IPS-15b (cell line): ENCODE data around the gene LRSAM1.

Experiments used
- H3K27me3 ChIP-seq: one replicate; pipeline ENCODE4 v1.6.1; 2013; ENCODE audit warnings: low read length; ENCODE audit not compliant: control insufficient read depth, insufficient read depth
- H3K36me3 ChIP-seq: one replicate; pipeline ENCODE4 v1.6.1; 2013; ENCODE audit warnings: low read length; ENCODE audit not compliant: control insufficient read depth, insufficient read depth
- H3K4me1 ChIP-seq: one replicate; pipeline ENCODE4 v1.6.1; 2013; ENCODE audit warnings: mild to moderate bottlenecking, low read length; ENCODE audit not compliant: control insufficient read depth, insufficient read depth
- H3K4me3 ChIP-seq: one replicate; pipeline ENCODE4 v1.5.1; 2013; ENCODE audit warnings: low read depth, low read length
- H3K9ac ChIP-seq: one replicate; pipeline ENCODE4 v1.6.1; 2013; ENCODE audit warnings: low read depth, mild to moderate bottlenecking, low read length
- H3K9me3 ChIP-seq: one replicate; pipeline ENCODE4 v1.6.1; 2013; ENCODE audit warnings: mild to moderate bottlenecking, low read length; ENCODE audit not compliant: control insufficient read depth, insufficient read depth

The LRSAM1 gene

GRCh38 chr9:127545196-127546124 lies 94.2 kb downstream of the LRSAM1 start:
- H3K4me1 ChIP-seq: no peaks in the 10 kb centered on the region
- no peaks in the 10 kb centered on the region for H3K27me3 ChIP-seq
- no peak overlapping the region for H3K4me3 ChIP-seq
- H3K9me3 ChIP-seq: no peaks in the 10 kb centered on the region
- no peaks in the 10 kb centered on the region for H3K36me3 ChIP-seq
- H3K9ac ChIP-seq: no peak overlapping the region

DNA sequence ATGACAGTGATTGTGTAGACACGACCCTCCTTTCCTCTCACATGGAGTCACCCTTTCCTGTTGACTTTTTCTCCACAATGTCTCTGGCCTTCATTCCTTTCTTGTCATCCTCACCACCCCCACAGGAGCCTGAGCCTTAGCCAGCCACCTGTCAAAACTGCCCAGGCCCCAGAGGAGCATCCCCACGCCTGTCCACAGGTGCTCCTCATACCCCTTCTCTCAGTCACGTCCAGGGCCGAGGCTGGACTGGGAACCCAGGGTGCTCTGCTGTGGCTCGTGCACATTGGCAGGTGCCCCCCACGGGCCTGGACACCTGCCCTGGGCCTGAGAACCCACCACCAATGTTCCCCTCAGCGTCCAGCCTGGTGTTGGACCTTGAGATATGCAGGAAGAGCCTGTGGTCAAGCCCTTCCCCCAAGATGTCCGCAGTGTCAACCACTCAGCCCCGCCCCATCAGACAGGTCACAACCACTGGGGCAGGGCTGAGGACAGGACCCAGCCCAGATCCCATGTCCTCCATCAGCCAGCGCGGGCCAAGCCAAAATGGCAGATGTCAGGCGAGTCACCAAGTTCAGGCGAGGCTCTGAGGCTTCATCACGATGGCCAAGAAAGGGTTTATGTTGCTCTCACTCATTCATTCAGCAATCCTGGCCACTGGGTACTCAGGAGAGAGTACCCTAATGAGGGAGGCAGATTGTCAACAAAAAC lies 95.0 kb downstream of the LRSAM1 start:
- H3K9ac ChIP-seq: no peak overlapping the region
- H3K4me3 ChIP-seq: no peak overlapping the region
- no peaks in the 10 kb centered on the region for H3K36me3 ChIP-seq
- no peaks in the 10 kb centered on the region for H3K9me3 ChIP-seq
- no peaks in the 10 kb centered on the region for H3K4me1 ChIP-seq
- no peaks in the 10 kb centered on the region for H3K27me3 ChIP-seq

GRCh38 chr9:127548352-127548881 lies 97.1 kb downstream of the LRSAM1 start:
- no peak overlapping the region for H3K9ac ChIP-seq
- H3K9me3 ChIP-seq: no peaks in the 10 kb centered on the region
- H3K27me3 ChIP-seq: no peaks in the 10 kb centered on the region
- no peak overlapping the region for H3K4me3 ChIP-seq
- H3K4me1 ChIP-seq: no peaks in the 10 kb centered on the region
- H3K36me3 ChIP-seq: no peaks in the 10 kb centered on the region

DNA sequence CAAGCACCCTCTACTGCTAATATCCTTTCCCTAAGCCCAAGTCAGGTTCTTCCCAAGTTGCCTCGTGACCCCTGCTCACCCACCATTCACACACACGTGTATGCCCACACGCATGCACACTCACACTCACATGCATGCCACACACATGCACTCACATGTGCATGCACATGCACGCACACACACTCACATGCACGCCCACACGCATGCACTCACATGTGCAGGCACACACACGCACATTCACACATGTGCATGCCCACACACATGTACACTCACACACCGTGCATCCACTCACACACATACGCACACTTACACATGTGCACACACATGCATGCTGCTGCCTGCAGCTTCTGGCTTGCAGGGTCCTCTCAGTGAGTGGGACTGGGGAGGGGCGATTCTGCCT lies 97.9 kb downstream of the LRSAM1 start:
- no peak overlapping the region for H3K4me3 ChIP-seq
- no peaks in the 10 kb centered on the region for H3K27me3 ChIP-seq
- H3K36me3 ChIP-seq: no peaks in the 10 kb centered on the region
- no peak overlapping the region for H3K9ac ChIP-seq
- H3K4me1 ChIP-seq: no peaks in the 10 kb centered on the region
- H3K9me3 ChIP-seq: no peaks in the 10 kb centered on the region

- no peaks in the 10 kb centered on the region for H3K27me3 ChIP-seq
- no peaks in the 10 kb centered on the region for H3K9me3 ChIP-seq
- H3K9ac ChIP-seq: no peak overlapping the region
- no peak overlapping the region for H3K4me3 ChIP-seq
- H3K36me3 ChIP-seq: no peaks in the 10 kb centered on the region
- no peaks in the 10 kb centered on the region for H3K4me1 ChIP-seq
Observed at GRCh38 chr9:127549751-127550150, 98.4 kb downstream of the LRSAM1 start.

GRCh38 chr9:127550282-127550681 lies 99.0 kb downstream of the LRSAM1 start:
- no peaks in the 10 kb centered on the region for H3K36me3 ChIP-seq
- no peaks in the 10 kb centered on the region for H3K4me1 ChIP-seq
- H3K27me3 ChIP-seq: no peaks in the 10 kb centered on the region
- H3K4me3 ChIP-seq: no peak overlapping the region
- no peak overlapping the region for H3K9ac ChIP-seq
- no peaks in the 10 kb centered on the region for H3K9me3 ChIP-seq

- H3K9ac ChIP-seq: no peak overlapping the region
- H3K4me3 ChIP-seq: no peak overlapping the region
- H3K9me3 ChIP-seq: no peaks in the 10 kb centered on the region
- peaks cover 2% of the 10 kb centered on the region for H3K4me1 ChIP-seq
- no peaks in the 10 kb centered on the region for H3K27me3 ChIP-seq
- no peaks in the 10 kb centered on the region for H3K36me3 ChIP-seq
Observed at GRCh38 chr9:127550751-127551150, 99.4 kb downstream of the LRSAM1 start.
